IMR-90 (cell line): Measurements from ENCODE around the gene COL4A1. TPM values are rescaled to one million over a fixed set of nuclear protein-coding genes. Genes with fewer than 3 reads are reported as not detected.
A peak's percentile ranks its signal among the peaks of the same experiment; 100 is the strongest.

Source experiments
- ATAC-seq: fragments of 200-7000 bp; cut with Tn5 transposase; 2 replicates; pipeline ENCODE4 v1.9.1; 2020; ENCODE audit warnings: low read depth, mild to moderate bottlenecking, moderate library complexity
- BruUV-seq: library from RNA; stranded (reverse); fragments of 400-500 nt; replicated peaks from 2 replicates; lab custom pipeline; 2021; lab: Mats Ljungman, UMichigan
- CTCF ChIA-PET: fragments of 300-600 bp; formaldehyde crosslinking; extraction: SDS; loops from one replicate; lab custom pipeline; 2021; ENCODE audit warnings: antibody characterized with exemption; lab: Yijun Ruan, JAX
- POLR2A ChIA-PET: fragments of 300-600 bp; sonication (Branson Sonifier 250); formaldehyde crosslinking; loops from one replicate; lab custom pipeline; 2022; ENCODE audit warnings: antibody characterized with exemption; ENCODE audit not compliant: unreplicated experiment; lab: Charles Lee
- DNase-seq: peaks from one replicate; pipeline ENCODE4 v3.0.0; 2013
- H2AFZ ChIP-seq: replicated peaks from 2 replicates; pipeline ENCODE3; 2013; ENCODE audit warnings: low read length, mild to moderate bottlenecking; ENCODE audit not compliant: poor library complexity
- H2AK5ac ChIP-seq: 2 replicates; pipeline ENCODE4 v1.6.1; 2013; ENCODE audit warnings: low read depth, low read length, inconsistent platforms
- H2AK9ac ChIP-seq: replicated peaks from 2 replicates; pipeline ENCODE3; 2013; ENCODE audit warnings: mild to moderate bottlenecking, low read depth, low read length, moderate library complexity; ENCODE audit not compliant: poor library complexity
- H2BK120ac ChIP-seq: 2 replicates; pipeline ENCODE4 v1.6.1; 2013; ENCODE audit warnings: low read depth, low read length, inconsistent platforms
- H2BK15ac ChIP-seq: 3 replicates; pipeline ENCODE4 v1.6.1; 2013; ENCODE audit warnings: low read depth, low read length, inconsistent platforms
- H2BK20ac ChIP-seq: 2 replicates; pipeline ENCODE4 v1.6.1; 2013; ENCODE audit warnings: low read depth, mild to moderate bottlenecking, inconsistent platforms, low read length, moderate library complexity
- H2BK5ac ChIP-seq: 2 replicates; pipeline ENCODE4 v1.6.1; 2013; ENCODE audit warnings: mild to moderate bottlenecking, low read depth, low read length, inconsistent platforms; ENCODE audit not compliant: poor library complexity, severe bottlenecking
- H3K14ac ChIP-seq: replicated peaks from 2 replicates; pipeline ENCODE4 v1.6.1; 2013; ENCODE audit warnings: low read depth, low read length, inconsistent platforms
- H3K18ac ChIP-seq: 2 replicates; pipeline ENCODE4 v1.6.1; 2013; ENCODE audit warnings: low read depth, low read length, control low read depth
- H3K23ac ChIP-seq: 2 replicates; pipeline ENCODE4 v1.6.1; 2013; ENCODE audit warnings: low read depth, low read length, inconsistent platforms
- H3K27ac ChIP-seq: 2 replicates; pipeline ENCODE4 v1.5.1; 2013; ENCODE audit warnings: mild to moderate bottlenecking, control low read depth, low read length; ENCODE audit not compliant: insufficient read depth
- H3K27me3 ChIP-seq: 2 replicates; pipeline ENCODE4 v1.6.1; 2013; ENCODE audit warnings: low read length; ENCODE audit not compliant: control insufficient read depth, insufficient read depth
- H3K36me3 ChIP-seq: 2 replicates; pipeline ENCODE4 v1.6.1; 2013; ENCODE audit warnings: low read length, mixed read lengths; ENCODE audit not compliant: control insufficient read depth, insufficient read depth
- H3K4ac ChIP-seq: 2 replicates; pipeline ENCODE4 v1.6.1; 2013; ENCODE audit warnings: low read depth, low read length, inconsistent platforms
- H3K4me1 ChIP-seq: 2 replicates; pipeline ENCODE4 v1.6.1; 2013; ENCODE audit warnings: low read length, mixed read lengths; ENCODE audit not compliant: control insufficient read depth, insufficient read depth
- H3K4me2 ChIP-seq: 2 replicates; pipeline ENCODE4 v1.6.1; 2013; ENCODE audit warnings: low read depth, mild to moderate bottlenecking, control low read depth, low read length, moderate library complexity
- H3K4me3 ChIP-seq: 2 replicates; pipeline ENCODE4 v1.5.1; 2013; ENCODE audit warnings: low read depth, mild to moderate bottlenecking, control low read depth, low read length, moderate library complexity; ENCODE audit not compliant: insufficient read depth
- H3K56ac ChIP-seq: 2 replicates; pipeline ENCODE4 v1.6.1; 2013; ENCODE audit warnings: low read length, inconsistent platforms; ENCODE audit not compliant: insufficient read depth; ENCODE audit errors: extremely low read depth
- H3K79me1 ChIP-seq, 2 experiments: 2 replicates each; pipeline ENCODE4 v1.6.1; 2013; ENCODE audit warnings: low read length in 2 of 2, inconsistent platforms in 1 of 2, low read depth in 1 of 2
- H3K9ac ChIP-seq: 2 replicates; pipeline ENCODE4 v1.6.1; 2013; ENCODE audit warnings: low read depth, low read length, control low read depth
- H3K9me1 ChIP-seq: 2 replicates; pipeline ENCODE4 v1.6.1; 2013; ENCODE audit warnings: low read length, inconsistent platforms; ENCODE audit not compliant: insufficient read depth
- H3K9me3 ChIP-seq: 2 replicates; pipeline ENCODE4 v1.6.1; 2013; ENCODE audit warnings: low read length; ENCODE audit not compliant: control insufficient read depth, insufficient read depth
- H4K20me1 ChIP-seq: 2 replicates; pipeline ENCODE4 v1.6.1; 2013; ENCODE audit warnings: low read length, inconsistent platforms; ENCODE audit not compliant: insufficient read depth
- H4K5ac ChIP-seq: 2 replicates; pipeline ENCODE4 v1.6.1; 2013; ENCODE audit warnings: mild to moderate bottlenecking, low read depth, low read length, control low read depth
- H4K8ac ChIP-seq, 2 experiments: 2 replicates each; pipeline ENCODE4 v1.6.1; 2013; ENCODE audit warnings: low read depth in 2 of 2, low read length in 2 of 2, control low read depth in 1 of 2, inconsistent platforms in 1 of 2
- H4K91ac ChIP-seq: 2 replicates; pipeline ENCODE4 v1.6.1; 2013; ENCODE audit warnings: low read depth, low read length, inconsistent platforms; ENCODE audit not compliant: insufficient read depth
- BHLHE40 ChIP-seq: fragments of 150-350 bp; IDR thresholded peaks from 2 replicates; pipeline ENCODE4 v1.6.1; 2016; ENCODE audit warnings: mild to moderate bottlenecking, low read depth, low read length
- CEBPB ChIP-seq: IDR thresholded peaks from 2 replicates; pipeline ENCODE4 v1.6.1; 2012; ENCODE audit warnings: low read depth, low read length, improper control_type of control experiment
- FOS ChIP-seq: fragments of 150-350 bp; IDR thresholded peaks from 2 replicates; pipeline ENCODE4 v1.6.1; 2016; ENCODE audit warnings: low read depth, low read length
- MXI1 ChIP-seq: IDR thresholded peaks from 2 replicates; pipeline ENCODE4 v1.6.1; 2012; ENCODE audit warnings: low read depth, mild to moderate bottlenecking, low read length, moderate library complexity, borderline replicate concordance
- WGBS, 2 experiments: methylation state at CpG; one replicate each; pipeline versions ENCODE4 v1.1.5 to v1.1.7; 2013; ENCODE audit warnings: missing lambda C conversion rate in 2 of 2; ENCODE audit not compliant: insufficient read length in 1 of 2; ENCODE audit errors: extremely low coverage in 2 of 2; 5-methylcytosine and 5-hydroxymethylcytosine counted together
- dilution Hi-C: fragments of 300-500 bp; cut with HindIII; formaldehyde crosslinking; loops from one replicate; pipeline ENCODE4 v1.14.3; 2018; ENCODE audit warnings: low sequenced_read_pairs; ENCODE audit not compliant: unreplicated experiment
- in situ Hi-C: fragments of 300-500 bp; cut with MboI; formaldehyde crosslinking; loops from 3 replicates; pipeline ENCODE4 v1.14.3; 2019; ENCODE audit warnings: low sequenced_read_pairs, inconsistent platforms, mixed read lengths
- intact Hi-C: fragments of 100-400 bp; cut with micrococcal nuclease; formaldehyde crosslinking; loops from 2 replicates; pipeline ENCODE4 v1.10.0; 2022
- polyA plus RNA-seq, 3 experiments: library from polyadenylated mRNA; depleted of rRNA; stranded (reverse); fragments of >200 nt; gene quantifications; 2 replicates each; pipeline ENCODE4 v1.2.3, GENCODE V29; 2012; ENCODE audit warnings: low replicate concordance in 1 of 3
- total RNA-seq: library from RNA; depleted of rRNA; stranded (reverse); fragments of >200 nt; gene quantifications from 2 replicates; pipeline ENCODE4 v1.2.3, GENCODE V29; 2012

The COL4A1 gene
- total and polyA plus RNA-seq, 2 of the 4 experiments (the other 2 are of a cell fraction), result 230 to 337 TPM

DNA sequence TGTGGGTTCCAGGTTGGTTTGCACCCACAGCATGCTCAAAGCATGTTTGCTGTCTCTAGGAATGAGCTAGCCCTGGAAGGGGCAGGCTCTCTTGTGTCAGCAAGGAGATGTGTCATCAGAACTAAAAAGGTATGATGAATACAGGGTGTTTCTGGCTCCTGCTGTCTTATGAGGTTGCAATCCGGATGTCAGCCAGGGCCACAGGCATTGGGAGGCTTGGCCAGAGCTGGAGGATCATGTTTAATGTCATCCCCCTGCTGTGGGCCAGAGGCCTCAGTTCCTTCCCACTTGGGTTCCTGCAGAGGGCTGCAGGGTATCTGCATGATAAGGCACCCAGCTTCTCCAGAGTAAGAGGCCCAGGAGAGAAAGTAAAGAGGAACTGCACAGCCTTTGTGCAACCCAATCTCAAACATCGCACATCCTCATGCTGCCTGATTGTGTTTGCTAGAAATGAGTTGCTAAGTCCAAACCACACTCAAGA lies 193.6 kb downstream of the COL4A1 start:
- TF ChIP-seq MXI1, result 0 out of 2 replicates have a peak, but pooled peaks have one; percentile 21
- peak; percentile 40; the same call in 1 of the 2 replicates for TF ChIP-seq CEBPB
- TF ChIP-seq FOS, result no peak
- TF ChIP-seq BHLHE40, result 0 out of 2 replicates have a peak, but pooled peaks have one; percentile 12
- Histone ChIP-seq H3K4me1 (peaks cover 28% of the 10 kb centered on the region), H2BK5ac (no peak overlapping the region), H3K4me2 (no peak overlapping the region), H3K9me1 (peaks cover 29% of the 10 kb centered on the region), H4K5ac (no peak overlapping the region), H4K20me1 (peaks cover 5% of the 10 kb centered on the region; the same call in 1 of the 2 replicates), H3K9me3 (no peaks in the 10 kb centered on the region), H2BK15ac (peak overlapping the region; percentile 18; the same call in 1 of the 3 replicates), H3K4ac (peak overlapping the region; percentile 63; the same call in 1 of the 2 replicates), H2AK9ac (peak overlapping the region; percentile 39), H3K14ac (no peak overlapping the region), H2AFZ (peak overlapping the region; percentile 4), H3K4me3 (no peak overlapping the region), H3K18ac (no peak overlapping the region; the same call in 1 of the 2 replicates), H3K79me1 (peaks cover 0 to 4% of the 10 kb centered on the region in 2 experiments; a peak in 1 of 4 replicates), H2BK20ac (0 out of 2 replicates have a peak overlapping the region, but pooled peaks have one; percentile 43), H3K9ac (no peak overlapping the region), H3K36me3 (no peaks in the 10 kb centered on the region), H4K91ac (peak overlapping the region; percentile 60; the same call in 1 of the 2 replicates), H3K27me3 (no peaks in the 10 kb centered on the region), H2BK120ac (peak overlapping the region; percentile 50), H3K27ac (no peak overlapping the region; the same call in 1 of the 2 replicates), H3K56ac (no peak overlapping the region), H4K8ac (no peak overlapping the region), H2AK5ac (peak overlapping the region; percentile 87), H3K23ac (no peak overlapping the region)
- WGBS, 2 experiments, result 20% methylated on average over 1 of the region's 2 CpGs; no CpG with 5 or more reads in 1 of the 2 experiments
- POLR2A ChIA-PET, result no interaction called here
- peak; percentile 80 for DNase-seq
- no TSS peak for BruUV-seq
- in situ Hi-C loops (loop anchor here (25.0 kb wide), 1 partner anchor 751 kb away; no protein-coding TSS in a partner anchor), intact Hi-C loops (loop anchor here (10.0 kb wide), 1 partner anchor 769 kb away; no protein-coding TSS in a partner anchor), dilution Hi-C loops (loop anchor here (25.0 kb wide), 1 partner anchor 326 kb away; the partner anchor contains the start of gene IRS2)
- peak; percentile 4; the same call in 1 of the 2 replicates for ATAC-seq
- CTCF ChIA-PET, result no interaction called here
